Lung microvascular endothelial cell (primary cell): ENCODE measurements around the gene SLC16A6. TPM values are rescaled to one million over a fixed set of nuclear protein-coding genes. Genes with fewer than 3 reads are reported as not detected.
"Not testable (repeated sequence)": the region's sequence is repeated elsewhere in the genome, so short reads cannot be mapped to it uniquely, and the experiment has no call there.

Source experiments
- DNase-seq, 2 donors: peaks; one replicate each; pipeline versions ENCODE4 v3.0.0 to v3.0.0-alpha.2; 2010; ENCODE audit warnings: low read depth in 2 of 2
- total RNA-seq: library from RNA; depleted of rRNA; stranded (reverse); fragments of >200 nt; gene quantifications from 2 replicates; pipeline ENCODE4 v1.2.1, GENCODE V29; 2014

The SLC16A6 gene
- total RNA-seq, 1 donor from 2014 or later, result 1.6 TPM

GRCh38 chr17:68290268-68290954 is 516 bp downstream of the SLC16A6 start:
- peak; percentile 24 to 29 for DNase-seq

- DNase-seq, result peak in 1 of 2 donors; percentile 4
These were observed 1.0 kb downstream of the SLC16A6 start for GRCh38 chr17:68289936-68290267.

GRCh38 chr17:68289473-68289872 is 1.5 kb downstream of the SLC16A6 start:
- DNase-seq, result no peak

- DNase-seq, result peak in 1 of 2 donors; percentile 9
These were observed 2.1 kb downstream of the SLC16A6 start for GRCh38 chr17:68288804-68289203.

GRCh38 chr17:68288375-68288774 is 2.6 kb downstream of the SLC16A6 start:
- no peak for DNase-seq

- not testable (repeated sequence) for DNase-seq
These were observed 9.0 kb downstream of the SLC16A6 start for GRCh38 chr17:68281965-68282364.

GRCh38 chr17:68277807-68278206 is 13.1 kb downstream of the SLC16A6 start:
- no peak for DNase-seq

GRCh38 chr17:68276339-68276738 is 14.6 kb downstream of the SLC16A6 start:
- not testable (repeated sequence) for DNase-seq

- DNase-seq, result no peak
These were observed 17.2 kb downstream of the SLC16A6 start for GRCh38 chr17:68273722-68274121.

GRCh38 chr17:68265833-68266232 is 25.1 kb downstream of the SLC16A6 start:
- not testable (repeated sequence) for DNase-seq

GRCh38 chr17:68263101-68263681 is 27.7 kb downstream of the SLC16A6 start:
- peak; percentile 34 to 68 for DNase-seq

- not testable (repeated sequence) for DNase-seq
These were observed 28.5 kb downstream of the SLC16A6 start for GRCh38 chr17:68262467-68262866.

- DNase-seq, result no peak
These were observed 30.7 kb downstream of the SLC16A6 start for GRCh38 chr17:68260051-68260762.

GRCh38 chr17:68259648-68259951 is 31.3 kb downstream of the SLC16A6 start:
- not testable (repeated sequence) for DNase-seq

- DNase-seq, result peak; percentile 85 to 89
These were observed 31.9 kb downstream of the SLC16A6 start for GRCh38 chr17:68258890-68259647.

GRCh38 chr17:68257934-68258333 is 33.0 kb downstream of the SLC16A6 start:
- DNase-seq, result no peak

- not testable (repeated sequence) for DNase-seq
These were observed 34.2 kb downstream of the SLC16A6 start for GRCh38 chr17:68256701-68257100.

- DNase-seq, result peak in 1 of 2 donors; percentile 12
These were observed 35.0 kb downstream of the SLC16A6 start for GRCh38 chr17:68255731-68256538.

- no peak for DNase-seq
These were observed 35.8 kb downstream of the SLC16A6 start for GRCh38 chr17:68255151-68255550.

- not testable (repeated sequence) for DNase-seq
These were observed 37.5 kb downstream of the SLC16A6 start for GRCh38 chr17:68253426-68253825.

- no peak for DNase-seq
These were observed 41.6 kb downstream of the SLC16A6 start for GRCh38 chr17:68249354-68249765.
